GM21825 (cell line): ENCODE results near the gene FBXO10.
A peak's percentile ranks its signal among the peaks of the same experiment; 100 is the strongest.

ENCODE experiments used
- ATAC-seq: cut with Tn5 transposase; IDR thresholded peaks from one replicate; pipeline ENCODE4 v1.9.1; 2021; ENCODE audit warnings: mild to moderate bottlenecking, moderate library complexity; ENCODE audit not compliant: unreplicated experiment

FBXO10 gene

GRCh38 chr9:37593883-37594448 lies 17.8 kb upstream of the FBXO10 start:
- ATAC-seq, result no peak

GRCh38 chr9:37592108-37592951 lies 16.1 kb upstream of the FBXO10 start, which contains the start of gene TOMM5:
Gene TOMM5, minus strand, starts transcription at chr9:37592597. Its CDS starts 65 bp downstream, at chr9:37592532.
- peak; percentile 86 for ATAC-seq

- ATAC-seq, result no peak
These were observed 11.3 kb upstream of the FBXO10 start for GRCh38 chr9:37587521-37587920.

- no peak for ATAC-seq
These were observed 7.4 kb upstream of the FBXO10 start for GRCh38 chr9:37583522-37584121.

GRCh38 chr9:37582548-37583157 lies 6.5 kb upstream of the FBXO10 start:
- ATAC-seq, result no peak

- peak; percentile 38 for ATAC-seq
These were observed 667 bp downstream of the FBXO10 start for GRCh38 chr9:37575511-37575914.

GRCh38 chr9:37575001-37575400 lies 1.2 kb downstream of the FBXO10 start:
- ATAC-seq, result no peak

- no peak for ATAC-seq
These were observed 1.9 kb downstream of the FBXO10 start for GRCh38 chr9:37574241-37574721.

GRCh38 chr9:37571282-37571681 lies 4.9 kb downstream of the FBXO10 start:
- no peak for ATAC-seq

- ATAC-seq, result no peak
These were observed 9.5 kb downstream of the FBXO10 start for GRCh38 chr9:37566716-37567115.

- peak; percentile 80 for ATAC-seq
These were observed 10.2 kb downstream of the FBXO10 start for GRCh38 chr9:37565661-37566618.

GRCh38 chr9:37564916-37565315 lies 11.3 kb downstream of the FBXO10 start:
- ATAC-seq, result no peak

- no peak for ATAC-seq
These were observed 12.2 kb downstream of the FBXO10 start for GRCh38 chr9:37563806-37564513.

- no peak for ATAC-seq
These were observed 13.4 kb downstream of the FBXO10 start for GRCh38 chr9:37562826-37563225.

GRCh38 chr9:37561682-37562081 lies 14.5 kb downstream of the FBXO10 start:
- no peak for ATAC-seq

- no peak for ATAC-seq
These were observed 16.2 kb downstream of the FBXO10 start for GRCh38 chr9:37559855-37560592.

- no peak for ATAC-seq
These were observed 17.1 kb downstream of the FBXO10 start for GRCh38 chr9:37559125-37559524.

GRCh38 chr9:37555786-37556185 lies 20.4 kb downstream of the FBXO10 start:
- no peak for ATAC-seq

- no peak for ATAC-seq
These were observed 21.9 kb downstream of the FBXO10 start for GRCh38 chr9:37554318-37554717.
